CD14-positive monocyte (primary cell): ENCODE measurements around the gene HDC. TPM values are rescaled to one million over a fixed set of nuclear protein-coding genes. Genes with fewer than 3 reads are reported as not detected.

Source experiments
- DNase-seq, 3 donors: peaks; one replicate each; pipeline ENCODE4 v3.0.0-alpha.2; 2011 to 2022
- H2AFZ ChIP-seq: 2 replicates; pipeline ENCODE4 v1.6.0; 2012; ENCODE audit warnings: mild to moderate bottlenecking, low read depth, low read length, inconsistent platforms; ENCODE audit not compliant: insufficient read depth, poor library complexity, severe bottlenecking
- H3K27ac ChIP-seq, 2 donors: 1 replicate in 1 of 2; 2 replicates in 1 of 2; pipeline ENCODE4 v1.5.1; 2012 to 2013; ENCODE audit warnings: low read length in 2 of 2, control low read depth in 1 of 2, inconsistent platforms in 1 of 2, low read depth in 1 of 2, mild to moderate bottlenecking in 1 of 2
- H3K27me3 ChIP-seq, 2 donors: one replicate each; pipeline versions ENCODE4 v1.6.0 to v1.6.1; 2011 to 2013; ENCODE audit warnings: low read length in 2 of 2; ENCODE audit not compliant: control insufficient read depth in 2 of 2, insufficient read depth in 2 of 2
- H3K36me3 ChIP-seq, 2 donors: replicated peaks in 1 of 2; 1 replicate in 1 of 2; 2 replicates in 1 of 2; pipeline versions ENCODE4 v1.5.1 to v1.6.1; 2012 to 2013; ENCODE audit warnings: low read length in 2 of 2, control low read depth in 1 of 2, inconsistent platforms in 1 of 2, mild to moderate bottlenecking in 1 of 2; ENCODE audit not compliant: insufficient read depth in 2 of 2, control insufficient read depth in 1 of 2
- H3K4me1 ChIP-seq, 2 donors: 1 replicate in 1 of 2; 2 replicates in 1 of 2; pipeline versions ENCODE4 v1.5.1 to v1.6.1; 2012 to 2013; ENCODE audit warnings: low read length in 2 of 2, control low read depth in 1 of 2, inconsistent platforms in 1 of 2, mild to moderate bottlenecking in 1 of 2, moderate library complexity in 1 of 2; ENCODE audit not compliant: insufficient read depth in 2 of 2, control insufficient read depth in 1 of 2
- H3K4me2 ChIP-seq: replicated peaks from 2 replicates; pipeline ENCODE3; 2012; ENCODE audit warnings: low read length, moderate library complexity, mild to moderate bottlenecking; ENCODE audit not compliant: poor library complexity, severe bottlenecking; ENCODE audit errors: extremely low read depth
- H3K4me3 ChIP-seq, 3 experiments: fragments of 200-600 bp in 1 of 3; sonication (generic) in 1 of 3; replicated peaks in 1 of 3; 1 replicate in 2 of 3; 2 replicates in 1 of 3; pipeline ENCODE4 v1.5.1; 2011 to 2013; ENCODE audit warnings: low read length in 3 of 3, mild to moderate bottlenecking in 3 of 3, control low read depth in 2 of 3, low read depth in 2 of 3, inconsistent platforms in 1 of 3, moderate library complexity in 1 of 3
- H3K79me2 ChIP-seq: 2 replicates; pipeline ENCODE4 v1.6.0; 2012; ENCODE audit warnings: mild to moderate bottlenecking, control low read depth, inconsistent platforms, low read length, moderate library complexity; ENCODE audit not compliant: insufficient read depth
- H3K9ac ChIP-seq: 2 replicates; pipeline ENCODE4 v1.6.0; 2017; ENCODE audit warnings: low read length, mild to moderate bottlenecking; ENCODE audit not compliant: insufficient read depth, poor library complexity, severe bottlenecking
- H3K9me3 ChIP-seq, 2 donors: replicated peaks in 1 of 2; 1 replicate in 1 of 2; 2 replicates in 1 of 2; pipeline versions ENCODE4 v1.5.1 to v1.6.1; 2012 to 2013; ENCODE audit warnings: low read length in 2 of 2, control low read depth in 1 of 2; ENCODE audit not compliant: control insufficient read depth in 1 of 2, insufficient read depth in 1 of 2
- H4K20me1 ChIP-seq: 2 replicates; pipeline ENCODE4 v1.6.0; 2012; ENCODE audit warnings: mild to moderate bottlenecking, low read length, control low read depth, moderate library complexity; ENCODE audit not compliant: insufficient read depth
- H3K27ac Mint-ChIP-seq, 7 donors: one replicate each; pipeline ENCODE4 v1.8.0; 2020; ENCODE audit warnings: mild to moderate bottlenecking in 7 of 7, mixed read lengths in 7 of 7, moderate library complexity in 6 of 7, inconsistent platforms in 2 of 7
- H3K27me3 Mint-ChIP-seq, 3 donors: one replicate each; pipeline ENCODE4 v1.8.0; 2021 to 2022; ENCODE audit warnings: low read depth in 3 of 3, mild to moderate bottlenecking in 3 of 3, mixed read lengths in 3 of 3, moderate library complexity in 3 of 3, inconsistent platforms in 1 of 3
- H3K36me3 Mint-ChIP-seq, 2 donors: one replicate each; pipeline ENCODE4 v1.8.0; 2020; ENCODE audit warnings: mixed read lengths in 2 of 2, inconsistent platforms in 1 of 2, mild to moderate bottlenecking in 1 of 2
- H3K4me1 Mint-ChIP-seq: one replicate; pipeline ENCODE4 v1.8.0; 2020; ENCODE audit warnings: mild to moderate bottlenecking, mixed read lengths
- H3K4me3 Mint-ChIP-seq, 2 donors: one replicate each; pipeline ENCODE4 v1.8.0; 2020; ENCODE audit warnings: mild to moderate bottlenecking in 2 of 2, mixed read lengths in 2 of 2, moderate library complexity in 1 of 2
- H3K9me3 Mint-ChIP-seq, 7 donors: one replicate each; pipeline ENCODE4 v1.8.0; 2020 to 2022; ENCODE audit warnings: mixed read lengths in 7 of 7, mild to moderate bottlenecking in 6 of 7, moderate library complexity in 6 of 7, inconsistent platforms in 2 of 7
- CTCF ChIP-seq: fragments of 200-600 bp; IDR thresholded peaks from one replicate; pipeline ENCODE4 v1.8.0; 2022; ENCODE audit warnings: antibody characterized with exemption, mild to moderate bottlenecking
- WGBS: methylation state at CpG from one replicate; pipeline ENCODE4 v1.1.5; 2013; ENCODE audit warnings: missing lambda C conversion rate; ENCODE audit not compliant: insufficient coverage; 5-methylcytosine and 5-hydroxymethylcytosine counted together
- intact Hi-C, 2 donors: fragments of 100-400 bp; cut with micrococcal nuclease; formaldehyde crosslinking; loops; one replicate each; pipeline versions ENCODE4 v1.15.0 to v1.15.1; 2023
- polyA plus RNA-seq, 3 donors: library from polyadenylated mRNA; depleted of rRNA in 1 of 3; unstranded in 2 of 3; stranded (reverse) in 1 of 3; fragments of 300-500 nt in 2 of 3; fragments of >200 nt in 1 of 3; fragmentation: Illumina TruSeq in 2 of 3; gene quantifications; 1 replicate in 2 of 3; 2 replicates in 1 of 3; pipeline ENCODE4 v1.2.3, GENCODE V29; 2012 to 2021

Gene HDC
- polyA plus RNA-seq, 3 donors, result 0.11 TPM; not detected in 2

DNA sequence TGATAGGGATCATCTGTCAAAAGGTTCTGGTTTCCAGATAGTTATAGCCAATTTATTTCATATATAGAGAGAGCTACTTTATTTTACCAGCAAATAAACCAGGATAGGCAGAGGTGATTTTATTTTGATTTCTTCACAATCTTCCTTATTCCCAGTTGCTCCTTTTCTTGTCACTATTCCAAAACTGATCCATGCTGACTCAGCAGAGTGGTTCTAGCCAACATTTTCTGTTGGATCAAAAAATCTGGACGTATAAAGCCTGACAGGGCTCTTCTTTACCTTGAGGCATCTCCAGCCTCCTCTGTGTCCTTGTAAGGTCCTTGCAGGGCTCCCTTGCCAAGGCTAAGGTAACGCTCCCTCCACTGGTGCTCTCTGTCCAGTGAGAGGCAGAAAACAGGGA, 15.8 kb downstream of the HDC start:
- no peaks in the 10 kb centered on the region for H3K9me3 ChIP-seq
- H3K4me1 ChIP-seq, result peaks cover 18 to 25% of the 10 kb centered on the region in 2 donors
- no peaks in the 10 kb centered on the region for H3K36me3 Mint-ChIP-seq
- no peak for TF ChIP-seq CTCF
- no peak overlapping the region for H3K27ac Mint-ChIP-seq
- no peaks in the 10 kb centered on the region for H3K36me3 ChIP-seq
- no peaks in the 10 kb centered on the region for H4K20me1 ChIP-seq
- H3K4me3 Mint-ChIP-seq, result no peak overlapping the region
- intact Hi-C loops, result no loop called here
- H3K27me3 ChIP-seq, result no peaks in the 10 kb centered on the region
- H3K9ac ChIP-seq, result no peak overlapping the region
- H3K4me1 Mint-ChIP-seq, result peaks cover 26% of the 10 kb centered on the region
- no peaks in the 10 kb centered on the region for H3K9me3 Mint-ChIP-seq
- no peak for DNase-seq
- H3K79me2 ChIP-seq, result no peaks in the 10 kb centered on the region
- no peak overlapping the region for H3K4me3 ChIP-seq
- H3K27me3 Mint-ChIP-seq, result peaks cover 0 to 3% (median 0%) of the 10 kb centered on the region in 3 donors
- H3K27ac ChIP-seq, result no peak overlapping the region
- H3K4me2 ChIP-seq, result no peak overlapping the region
- H2AFZ ChIP-seq, result peak overlapping the region; percentile 90
- 89% methylated on average over 2 of the region's 2 CpGs for WGBS

DNA sequence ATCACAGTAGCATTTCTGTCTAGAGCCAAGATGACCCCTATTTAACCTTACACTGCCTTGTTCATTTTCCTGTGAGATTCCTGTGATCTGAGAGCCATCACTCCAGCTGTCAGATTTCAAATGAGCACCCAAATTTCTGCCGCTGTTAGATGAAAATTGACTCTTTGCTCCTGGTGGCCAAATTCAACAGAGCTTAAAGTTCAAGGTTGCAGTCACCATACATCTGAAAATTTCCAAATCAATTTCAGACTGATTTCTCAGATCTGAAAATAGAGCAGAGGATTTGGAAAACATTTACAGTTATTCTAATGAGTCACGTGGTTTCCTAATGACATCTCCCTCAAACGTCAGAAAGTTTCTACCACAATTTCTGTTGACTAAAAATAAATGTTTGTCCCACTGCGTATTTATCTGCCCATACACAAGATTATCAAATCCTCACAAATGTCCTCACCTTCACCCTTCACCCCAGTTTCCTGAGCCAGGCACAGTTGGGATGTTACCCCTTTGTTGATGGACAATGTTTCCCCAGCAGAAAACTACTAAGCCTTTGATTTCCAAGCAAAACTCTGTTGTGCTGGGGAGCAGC, 16.4 kb downstream of the HDC start:
- DNase-seq, result no peak
- no peak for TF ChIP-seq CTCF
- Histone ChIP-seq H3K27me3 (no peaks in the 10 kb centered on the region), H3K79me2 (no peaks in the 10 kb centered on the region), H3K9me3 (no peaks in the 10 kb centered on the region), H3K36me3 (no peaks in the 10 kb centered on the region), H3K4me2 (no peak overlapping the region), H3K9ac (no peak overlapping the region), H2AFZ (peak overlapping the region; percentile 90), H3K27ac (peak overlapping the region in 1 of 2 donors; percentile 88), H3K4me3 (no peak overlapping the region), H4K20me1 (no peaks in the 10 kb centered on the region), H3K4me1 (peaks cover 18 to 25% of the 10 kb centered on the region in 2 donors)
- H3K9me3 Mint-ChIP-seq, result no peaks in the 10 kb centered on the region
- H3K36me3 Mint-ChIP-seq, result no peaks in the 10 kb centered on the region
- no peak overlapping the region for H3K4me3 Mint-ChIP-seq
- H3K27me3 Mint-ChIP-seq, result peaks cover 0 to 3% (median 0%) of the 10 kb centered on the region in 3 donors
- intact Hi-C loops, result no loop called here
- H3K27ac Mint-ChIP-seq, result peak overlapping the region in 5 of 7 donors; percentile 0 to 94 (median 71)
- H3K4me1 Mint-ChIP-seq, result peaks cover 26% of the 10 kb centered on the region
- WGBS, result 0% methylated on average over 2 of the region's 4 CpGs
